ENCODE results near the gene SARNP. TPM values are rescaled to one million over a fixed set of nuclear protein-coding genes. Genes with fewer than 3 reads are reported as not detected.

SARNP gene
- total RNA-seq, 1 donor from 2014 or later: 33.1 TPM

DNA sequence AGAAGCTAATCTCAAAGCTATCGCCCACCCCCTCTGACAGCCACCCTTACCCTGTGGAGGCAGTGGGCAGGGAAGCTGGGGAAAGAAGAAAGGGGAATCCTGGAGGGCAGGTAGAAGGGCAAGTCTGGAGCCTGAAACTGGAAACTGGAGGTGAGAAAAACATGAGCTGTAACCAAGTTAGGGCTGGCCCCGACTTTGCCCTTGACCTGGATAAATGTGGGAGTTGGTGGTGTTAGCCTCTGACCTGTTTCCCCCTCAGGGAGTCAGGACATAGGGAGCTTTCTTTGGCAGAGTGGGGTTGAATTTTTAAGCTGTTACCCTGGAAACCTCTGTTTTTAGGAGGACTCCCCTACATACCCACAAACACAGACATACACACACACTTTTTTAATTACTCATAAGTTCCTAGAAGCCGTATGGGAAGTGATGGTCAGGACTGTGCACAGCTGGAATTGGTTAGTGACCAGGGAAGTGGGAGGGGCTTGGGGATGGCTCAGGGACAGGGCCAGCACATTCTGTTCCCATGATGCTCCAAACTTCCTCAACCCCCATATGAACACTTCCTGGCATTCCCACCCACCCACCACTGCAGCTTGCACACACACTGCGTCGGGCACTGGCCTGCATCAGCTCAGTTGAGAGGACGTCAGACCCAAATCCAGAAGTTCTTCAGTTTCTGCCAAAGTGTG, 30.2 kb upstream of the SARNP start:
- no peaks in the 10 kb centered on the region for H3K27me3 ChIP-seq
- peak in 1 of 2 donors; percentile 31 for TF ChIP-seq POLR2A (IDR thresholded peaks at IDR 0.05)
- TF ChIP-seq, protein P1, sequence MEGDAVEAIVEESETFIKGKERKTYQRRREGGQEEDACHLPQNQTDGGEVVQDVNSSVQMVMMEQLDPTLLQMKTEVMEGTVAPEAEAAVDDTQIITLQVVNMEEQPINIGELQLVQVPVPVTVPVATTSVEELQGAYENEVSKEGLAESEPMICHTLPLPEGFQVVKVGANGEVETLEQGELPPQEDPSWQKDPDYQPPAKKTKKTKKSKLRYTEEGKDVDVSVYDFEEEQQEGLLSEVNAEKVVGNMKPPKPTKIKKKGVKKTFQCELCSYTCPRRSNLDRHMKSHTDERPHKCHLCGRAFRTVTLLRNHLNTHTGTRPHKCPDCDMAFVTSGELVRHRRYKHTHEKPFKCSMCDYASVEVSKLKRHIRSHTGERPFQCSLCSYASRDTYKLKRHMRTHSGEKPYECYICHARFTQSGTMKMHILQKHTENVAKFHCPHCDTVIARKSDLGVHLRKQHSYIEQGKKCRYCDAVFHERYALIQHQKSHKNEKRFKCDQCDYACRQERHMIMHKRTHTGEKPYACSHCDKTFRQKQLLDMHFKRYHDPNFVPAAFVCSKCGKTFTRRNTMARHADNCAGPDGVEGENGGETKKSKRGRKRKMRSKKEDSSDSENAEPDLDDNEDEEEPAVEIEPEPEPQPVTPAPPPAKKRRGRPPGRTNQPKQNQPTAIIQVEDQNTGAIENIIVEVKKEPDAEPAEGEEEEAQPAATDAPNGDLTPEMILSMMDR (IDR thresholded peaks at IDR 0.05): no peak
- peak; percentile 86 to 93 for TF ChIP-seq POLR2AphosphoS5 (IDR thresholded peaks at IDR 0.05; ENCODE audit: insufficient read depth in 1 of 2, low read depth in 1 of 2)
- H3K4me3 ChIP-seq: peak overlapping the region in 1 of 2 donors; percentile 15
- intact Hi-C loops (cut with DNase I): no loop called here
- peak overlapping the region; percentile 86 for H3K27ac ChIP-seq
- H3K4me1 ChIP-seq: peaks cover 15% of the 10 kb centered on the region
- no peaks in the 10 kb centered on the region for H3K36me3 ChIP-seq
- DNase-seq (ENCODE audit: extremely low spot score in 2 of 2): peak in 1 of 2 donors; percentile 99
- no peaks in the 10 kb centered on the region for H3K9me3 ChIP-seq

- Histone ChIP-seq H3K4me1 (peaks cover 15% of the 10 kb centered on the region), H3K36me3 (no peaks in the 10 kb centered on the region), H3K27me3 (no peaks in the 10 kb centered on the region), H3K27ac (peak overlapping the region; percentile 86), H3K4me3 (no peak overlapping the region), H3K9me3 (no peaks in the 10 kb centered on the region)
- no peak for DNase-seq (ENCODE audit: extremely low spot score in 2 of 2)
- TF ChIP-seq POLR2AphosphoS5 (IDR thresholded peaks at IDR 0.05; ENCODE audit: insufficient read depth in 1 of 2, low read depth in 1 of 2): peak in 1 of 2 donors; percentile 46
- TF ChIP-seq POLR2A (IDR thresholded peaks at IDR 0.05): no peak
- intact Hi-C loops (cut with DNase I): no loop called here
Observed at GRCh38 chr12:55847033-55847432, 29.5 kb upstream of the SARNP start.

- no peak for DNase-seq (ENCODE audit: extremely low spot score in 2 of 2)
- H3K4me3 ChIP-seq: no peak overlapping the region
- no peaks in the 10 kb centered on the region for H3K27me3 ChIP-seq
- TF ChIP-seq POLR2A (IDR thresholded peaks at IDR 0.05): no peak
- no peak for TF ChIP-seq POLR2AphosphoS5 (IDR thresholded peaks at IDR 0.05; ENCODE audit: insufficient read depth in 1 of 2, low read depth in 1 of 2)
- TF ChIP-seq, protein P1 (IDR thresholded peaks at IDR 0.05): no peak
- H3K4me1 ChIP-seq: peaks cover 26% of the 10 kb centered on the region
- intact Hi-C loops (cut with DNase I): no loop called here
- no peaks in the 10 kb centered on the region for H3K9me3 ChIP-seq
- H3K36me3 ChIP-seq: no peaks in the 10 kb centered on the region
- peak overlapping the region; percentile 86 for H3K27ac ChIP-seq
Observed at GRCh38 chr12:55845785-55846496, 28.4 kb upstream of the SARNP start.

GRCh38 chr12:55845361-55845760, 27.8 kb upstream of the SARNP start:
- Histone ChIP-seq H3K27ac (peak overlapping the region; percentile 86), H3K9me3 (no peaks in the 10 kb centered on the region), H3K4me3 (no peak overlapping the region), H3K4me1 (peaks cover 26% of the 10 kb centered on the region), H3K27me3 (no peaks in the 10 kb centered on the region), H3K36me3 (no peaks in the 10 kb centered on the region)
- TF ChIP-seq, protein P1 (IDR thresholded peaks at IDR 0.05): no peak
- TF ChIP-seq POLR2A (IDR thresholded peaks at IDR 0.05) (no peak), POLR2AphosphoS5 (IDR thresholded peaks at IDR 0.05; ENCODE audit: insufficient read depth in 1 of 2, low read depth in 1 of 2) (no peak)
- intact Hi-C loops (cut with DNase I): no loop called here
- no peak for DNase-seq (ENCODE audit: extremely low spot score in 2 of 2)

- peak overlapping the region; percentile 86 for H3K27ac ChIP-seq
- H3K9me3 ChIP-seq: no peaks in the 10 kb centered on the region
- DNase-seq (ENCODE audit: extremely low spot score in 2 of 2): no peak
- peaks cover 26% of the 10 kb centered on the region for H3K4me1 ChIP-seq
- H3K4me3 ChIP-seq: no peak overlapping the region
- intact Hi-C loops (cut with DNase I): no loop called here
- TF ChIP-seq POLR2A (IDR thresholded peaks at IDR 0.05) (no peak), POLR2AphosphoS5 (IDR thresholded peaks at IDR 0.05; ENCODE audit: insufficient read depth in 1 of 2, low read depth in 1 of 2) (no peak)
- TF ChIP-seq, protein P1 (IDR thresholded peaks at IDR 0.05): no peak
- H3K27me3 ChIP-seq: no peaks in the 10 kb centered on the region
- no peaks in the 10 kb centered on the region for H3K36me3 ChIP-seq
Observed at GRCh38 chr12:55844961-55845360, 27.4 kb upstream of the SARNP start.
